ENCODE measurements around the gene OR13J1.
"Not testable (repeated sequence)": the region's sequence is repeated elsewhere in the genome, so short reads cannot be mapped to it uniquely, and the experiment has no call there.

The OR13J1 gene

GRCh38 chr9:35904338-35904737, 34.1 kb upstream of the OR13J1 start:
- DNase-seq: no peak

DNA sequence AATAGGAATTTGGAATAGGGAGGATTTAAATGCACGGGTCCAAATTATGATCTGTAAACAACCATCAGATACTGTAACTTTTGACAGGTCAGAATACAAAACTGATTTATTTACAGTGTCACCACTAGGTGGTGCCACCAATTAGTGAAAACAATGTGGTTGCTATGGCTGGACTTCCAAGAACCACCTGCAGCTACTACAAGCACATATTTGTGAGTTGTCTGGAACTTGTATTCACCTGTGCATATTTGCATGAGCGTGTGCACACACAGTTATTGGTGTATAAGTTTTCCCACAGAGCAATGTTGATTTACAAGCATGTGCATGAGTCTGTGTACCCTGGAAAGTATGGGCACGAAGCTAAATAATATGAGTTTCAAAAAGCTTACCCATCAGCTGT, 32.8 kb upstream of the OR13J1 start:
- DNase-seq: peak; percentile 60

DNA sequence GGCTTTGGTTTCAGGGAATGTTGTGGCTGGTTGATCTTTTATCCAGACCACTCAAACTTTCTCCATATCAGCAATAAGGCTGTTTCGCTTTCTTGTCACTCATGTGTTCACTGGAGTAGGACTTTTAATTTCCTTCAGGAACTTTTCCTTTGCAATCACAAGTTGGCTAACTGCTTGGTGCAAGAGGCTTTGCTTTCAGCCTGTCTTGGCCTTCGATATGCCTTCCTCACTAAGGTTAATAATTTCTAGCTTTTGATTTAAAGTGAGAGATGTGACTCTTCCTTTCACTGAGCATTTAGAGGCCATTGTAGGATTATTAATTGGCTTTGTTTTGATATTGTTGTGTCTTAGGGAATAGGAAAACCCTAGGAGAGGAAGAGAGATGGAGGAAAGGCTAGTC, 28.8 kb upstream of the OR13J1 start:
- DNase-seq: no peak

DNA sequence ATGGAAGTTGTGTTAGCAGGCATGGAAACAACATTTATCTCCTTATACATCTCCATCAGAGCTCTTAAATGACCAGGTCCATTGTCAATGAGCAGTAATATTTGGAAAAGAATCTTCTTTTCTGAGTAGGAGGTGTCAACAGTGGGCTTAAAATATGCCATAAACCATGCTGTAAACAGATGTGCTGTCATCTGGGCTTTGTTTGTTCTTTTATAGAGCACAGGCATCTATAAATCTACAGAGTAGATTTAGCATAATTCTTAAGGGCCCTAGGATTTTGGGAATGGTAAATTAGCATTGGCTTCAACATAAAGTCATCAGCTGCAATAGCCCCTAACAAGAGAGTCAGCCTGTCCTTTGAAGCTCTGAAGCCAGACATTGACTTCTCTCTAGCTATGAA, 28.1 kb upstream of the OR13J1 start:
- no peak for DNase-seq

DNA sequence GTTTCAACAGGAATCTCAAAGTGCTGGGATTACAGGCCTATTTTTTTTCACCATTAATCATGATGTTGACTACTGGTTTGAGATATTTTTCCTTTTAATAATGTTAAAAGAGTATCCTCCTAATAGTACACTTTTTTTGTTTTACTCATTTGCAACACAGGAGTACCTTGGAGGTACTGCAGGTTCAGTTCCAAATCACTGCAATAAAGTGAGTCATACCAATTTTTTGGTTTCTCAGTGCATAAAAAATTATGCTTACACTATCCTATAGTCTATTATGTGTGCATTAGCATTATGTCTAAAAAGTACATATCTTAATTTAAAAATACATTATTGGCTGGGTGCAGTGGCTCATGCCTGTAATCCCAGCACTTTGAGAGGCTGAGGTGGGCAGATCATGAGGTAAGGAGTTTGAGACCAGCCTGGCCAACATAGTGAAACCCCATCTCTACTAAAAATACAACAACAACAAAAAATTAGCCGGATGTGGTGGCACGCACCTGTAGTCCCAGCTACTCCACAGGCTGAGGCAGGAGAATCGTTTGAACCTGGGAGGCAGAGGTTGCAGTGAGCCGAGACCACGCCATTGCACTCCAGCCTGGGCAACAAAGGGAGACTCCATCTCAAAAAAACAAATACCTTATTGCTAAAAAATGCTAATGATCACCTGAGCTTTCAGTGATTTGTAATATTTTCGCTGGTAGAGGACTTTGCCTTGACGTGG, 27.3 kb upstream of the OR13J1 start:
- DNase-seq: not testable (repeated sequence)

- DNase-seq: no peak
These were observed 26.4 kb upstream of the OR13J1 start for GRCh38 chr9:35896570-35896969.

GRCh38 chr9:35892051-35892450, 21.9 kb upstream of the OR13J1 start:
- no peak for DNase-seq

DNA sequence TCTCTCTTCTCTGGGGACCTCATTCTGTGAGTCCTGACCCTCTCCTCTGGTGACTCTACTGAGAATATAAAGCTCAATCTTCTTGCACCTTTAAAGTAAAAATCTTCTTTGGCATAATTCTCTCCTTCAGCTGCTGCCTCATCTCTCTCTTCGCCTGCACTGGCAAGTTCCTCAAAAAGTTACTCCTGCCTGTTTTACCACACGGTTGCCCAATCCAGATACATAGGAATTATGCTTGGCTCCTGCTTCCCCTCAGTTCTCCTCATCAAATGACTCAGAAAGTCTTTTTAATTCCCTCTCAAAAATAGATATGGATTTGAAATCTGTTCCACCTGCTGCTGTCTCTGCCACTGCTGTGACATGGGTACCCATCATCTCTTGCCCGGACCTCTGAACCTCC, 21.4 kb upstream of the OR13J1 start:
- no peak for DNase-seq

GRCh38 chr9:35884908-35885307, 14.7 kb upstream of the OR13J1 start:
- DNase-seq: not testable (repeated sequence)

- no peak for DNase-seq
These were observed 12.8 kb upstream of the OR13J1 start for GRCh38 chr9:35882996-35883395.

DNA sequence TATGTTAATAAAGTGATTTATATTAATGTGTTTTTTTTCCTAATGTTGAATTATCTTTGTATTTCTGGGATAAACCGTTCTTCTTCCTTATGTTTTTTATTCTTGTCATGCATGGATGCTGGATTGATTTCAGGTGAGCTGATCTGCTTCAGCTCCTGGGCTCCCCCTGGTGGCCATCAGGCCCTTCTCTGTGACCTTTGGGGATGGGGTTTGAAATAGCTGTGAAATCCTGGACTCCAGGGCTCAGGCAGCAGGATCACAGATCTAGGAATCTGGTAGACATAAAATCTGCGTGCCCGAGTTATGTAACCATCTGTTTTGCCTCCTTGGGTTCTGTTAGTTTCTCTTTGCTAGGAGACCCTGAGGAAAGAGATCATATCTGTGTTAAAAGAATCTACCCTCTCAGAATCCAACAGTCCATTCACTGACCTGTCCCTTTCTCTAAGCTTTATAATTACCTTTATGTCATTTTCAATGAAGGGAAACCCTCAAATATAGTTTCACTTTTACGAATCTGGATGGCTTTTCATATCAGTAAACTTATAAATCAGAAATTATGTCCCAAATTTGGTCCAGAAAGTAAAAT, 12.2 kb upstream of the OR13J1 start:
- DNase-seq: peak; percentile 73

DNA sequence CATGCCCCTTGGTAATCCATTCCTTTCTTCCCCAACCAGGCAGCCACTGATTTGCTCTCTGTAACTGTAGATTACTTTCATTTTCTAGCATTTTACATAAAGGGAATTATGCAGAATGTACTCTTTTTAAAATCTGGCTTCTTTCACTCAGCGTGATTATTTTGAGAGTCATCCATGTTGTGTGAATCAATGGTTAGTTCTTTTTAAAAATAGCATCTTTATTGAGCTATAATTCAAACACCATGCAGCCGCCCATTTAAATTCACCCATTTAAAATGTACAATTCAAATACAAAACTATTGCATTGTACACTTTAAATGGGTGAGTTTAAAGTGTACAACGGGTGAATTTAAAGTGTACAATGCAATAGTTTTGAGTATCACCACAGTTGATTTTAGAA, 2.3 kb upstream of the OR13J1 start:
- DNase-seq: no peak

- DNase-seq: no peak
These were observed 1.3 kb upstream of the OR13J1 start for GRCh38 chr9:35871545-35871944.

- DNase-seq: no peak
These were observed 482 bp downstream of the OR13J1 start for GRCh38 chr9:35869621-35870216.

DNA sequence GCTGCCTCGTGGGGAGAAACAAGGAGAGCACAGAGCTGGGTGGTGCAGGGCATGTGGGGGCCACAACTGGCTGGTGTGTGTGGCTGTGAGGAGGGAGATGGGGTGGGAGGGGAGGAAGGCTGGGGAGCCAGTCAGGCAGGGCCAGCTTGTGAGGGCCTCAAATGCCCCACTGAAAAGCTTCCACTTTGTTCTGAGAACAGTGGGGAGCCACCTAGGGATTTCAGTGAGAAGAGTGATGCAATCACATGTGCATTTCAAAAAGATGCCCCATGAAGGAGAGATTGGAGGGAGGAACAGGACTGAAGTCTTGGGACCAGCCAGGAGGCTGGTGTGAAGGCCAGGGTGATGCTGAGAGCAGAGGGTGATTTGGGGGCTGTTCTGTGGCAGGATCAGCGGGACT, 1.3 kb downstream of the OR13J1 start:
- DNase-seq: no peak

- no peak for DNase-seq
These were observed 2.7 kb downstream of the OR13J1 start for GRCh38 chr9:35867538-35867937.

GRCh38 chr9:35864695-35865255, 5.4 kb downstream of the OR13J1 start:
- no peak for DNase-seq

DNA sequence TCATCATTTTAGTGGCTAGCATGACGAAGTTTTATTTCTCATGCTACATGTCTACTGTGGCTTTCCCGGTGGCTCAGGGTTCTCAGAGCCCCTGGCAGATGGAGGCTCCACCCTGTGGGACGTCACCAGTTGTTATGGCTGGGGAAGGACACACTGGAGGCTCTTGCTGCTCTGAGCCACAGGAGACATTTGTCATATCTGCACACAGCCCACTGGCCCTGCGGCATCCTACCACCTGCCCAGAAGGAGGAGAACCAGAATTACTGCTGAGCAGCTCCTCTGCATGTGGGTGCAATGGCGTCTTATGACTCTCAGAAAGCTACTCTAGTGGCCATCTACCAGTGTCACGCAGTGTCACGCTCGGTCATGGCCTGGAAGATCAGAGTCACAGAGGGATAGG, 6.6 kb downstream of the OR13J1 start:
- DNase-seq: no peak

- no peak for DNase-seq
These were observed 7.9 kb downstream of the OR13J1 start for GRCh38 chr9:35862328-35862727.

- no peak for DNase-seq
These were observed 8.9 kb downstream of the OR13J1 start for GRCh38 chr9:35861161-35861897.

GRCh38 chr9:35859990-35860339, 10.2 kb downstream of the OR13J1 start:
- no peak for DNase-seq

DNA sequence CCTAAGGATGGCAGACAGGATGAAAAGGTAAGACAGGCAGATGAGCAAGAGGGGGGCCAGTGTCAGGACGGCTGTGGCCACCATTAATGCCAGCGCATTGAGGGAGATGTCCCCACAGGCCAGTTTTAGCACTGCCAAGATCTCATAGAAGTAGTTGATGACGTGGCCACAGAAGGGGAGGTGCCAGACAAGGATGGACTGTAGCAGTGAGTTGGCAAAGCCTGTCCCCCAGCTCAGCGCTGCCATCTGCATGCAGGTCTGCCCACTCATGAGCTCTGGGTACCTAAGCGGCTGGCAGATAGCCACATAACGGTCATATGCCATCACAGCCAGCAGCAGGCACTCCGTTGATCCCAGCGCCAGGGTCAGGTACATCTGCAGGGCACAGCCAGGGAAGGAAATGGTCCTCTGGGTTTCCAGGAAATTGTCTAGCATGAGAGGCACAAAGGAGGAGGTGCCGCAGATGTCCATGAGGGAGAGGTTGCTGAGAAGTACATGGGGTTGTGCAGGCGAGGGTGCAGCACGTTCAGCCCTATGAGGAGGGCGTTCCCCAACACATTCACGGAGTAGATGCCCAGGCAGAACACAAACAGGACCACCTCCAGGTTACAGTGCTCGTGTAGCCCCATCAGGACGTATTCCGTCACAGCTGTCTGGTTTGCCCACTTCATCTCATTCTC, 10.8 kb downstream of the OR13J1 start:
- DNase-seq: no peak

GRCh38 chr9:35858458-35858857, 11.7 kb downstream of the OR13J1 start:
- no peak for DNase-seq
